Upper lobe of left lung (tissue), 4 donors: ENCODE results near the gene NUDT3.

Experiments
- POLR2AphosphoS5 ChIP-seq, 2 donors: sonication (generic); formaldehyde crosslinking; IDR thresholded peaks; one replicate each; pipeline ENCODE4 v1.5.1; 2017; ENCODE audit warnings: antibody characterized with exemption in 2 of 2
- TF ChIP-seq, protein P1 (sequence below), 6 experiments: fragments of 450-650 bp in 4 of 6; fragments of 200-600 bp in 2 of 6; sonication (generic) in 2 of 6; IDR thresholded peaks; one replicate each; pipeline ENCODE4 v1.5.1; 2016 to 2019; ENCODE audit warnings: antibody characterized with exemption in 6 of 6

DNA sequence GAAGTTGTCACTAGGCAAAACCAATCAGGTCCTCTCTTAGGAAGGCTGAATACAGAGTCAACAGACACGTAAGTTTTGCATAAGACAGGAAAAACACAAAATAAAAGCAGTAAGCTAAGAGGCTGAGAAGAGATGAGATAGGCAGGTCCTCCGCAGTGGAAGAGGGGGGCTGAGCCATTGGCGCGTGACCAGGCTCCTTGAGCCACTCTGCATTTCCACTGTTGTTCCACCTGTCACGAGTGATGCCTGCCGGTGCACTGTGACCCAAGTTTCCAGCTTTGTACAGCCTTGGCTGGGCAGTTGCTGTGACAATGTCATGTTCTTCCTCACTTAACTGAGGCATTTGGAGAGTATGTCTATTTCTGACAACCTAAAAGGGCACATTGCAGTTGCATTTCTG is 58.6 kb downstream of the NUDT3 start:
- TF ChIP-seq, protein P1, sequence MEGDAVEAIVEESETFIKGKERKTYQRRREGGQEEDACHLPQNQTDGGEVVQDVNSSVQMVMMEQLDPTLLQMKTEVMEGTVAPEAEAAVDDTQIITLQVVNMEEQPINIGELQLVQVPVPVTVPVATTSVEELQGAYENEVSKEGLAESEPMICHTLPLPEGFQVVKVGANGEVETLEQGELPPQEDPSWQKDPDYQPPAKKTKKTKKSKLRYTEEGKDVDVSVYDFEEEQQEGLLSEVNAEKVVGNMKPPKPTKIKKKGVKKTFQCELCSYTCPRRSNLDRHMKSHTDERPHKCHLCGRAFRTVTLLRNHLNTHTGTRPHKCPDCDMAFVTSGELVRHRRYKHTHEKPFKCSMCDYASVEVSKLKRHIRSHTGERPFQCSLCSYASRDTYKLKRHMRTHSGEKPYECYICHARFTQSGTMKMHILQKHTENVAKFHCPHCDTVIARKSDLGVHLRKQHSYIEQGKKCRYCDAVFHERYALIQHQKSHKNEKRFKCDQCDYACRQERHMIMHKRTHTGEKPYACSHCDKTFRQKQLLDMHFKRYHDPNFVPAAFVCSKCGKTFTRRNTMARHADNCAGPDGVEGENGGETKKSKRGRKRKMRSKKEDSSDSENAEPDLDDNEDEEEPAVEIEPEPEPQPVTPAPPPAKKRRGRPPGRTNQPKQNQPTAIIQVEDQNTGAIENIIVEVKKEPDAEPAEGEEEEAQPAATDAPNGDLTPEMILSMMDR (IDR thresholded peaks at IDR 0.05) = no peak
- no peak for TF ChIP-seq POLR2AphosphoS5 (IDR thresholded peaks at IDR 0.05)
